Measurements from ENCODE around the gene BHLHE23.

- TF ChIP-seq CTCF (IDR thresholded peaks at IDR 0.05 in 2 of 3, conservative IDR thresholded peaks at IDR 0.05 in 1 of 3; ENCODE audit: borderline replicate concordance in 1 of 3, insufficient read depth in 1 of 3, low read depth in 2 of 3, low read length in 2 of 3): no peak
- no peak for TF ChIP-seq RAD21 (IDR thresholded peaks at IDR 0.05; ENCODE audit: low read depth)
- no peak for TF ChIP-seq POLR2AphosphoS5 (IDR thresholded peaks at IDR 0.05; ENCODE audit: low read depth, low read length)
- no peak for TF ChIP-seq JUND (IDR thresholded peaks at IDR 0.05)
- TF ChIP-seq SP1 (IDR thresholded peaks at IDR 0.05; ENCODE audit: low read depth): no peak
These were observed 43.0 kb downstream of the BHLHE23 start for GRCh38 chr20:62963614-62964397.

All from HCT116 (cell line).